ENCODE results near the gene DNER.

DNA sequence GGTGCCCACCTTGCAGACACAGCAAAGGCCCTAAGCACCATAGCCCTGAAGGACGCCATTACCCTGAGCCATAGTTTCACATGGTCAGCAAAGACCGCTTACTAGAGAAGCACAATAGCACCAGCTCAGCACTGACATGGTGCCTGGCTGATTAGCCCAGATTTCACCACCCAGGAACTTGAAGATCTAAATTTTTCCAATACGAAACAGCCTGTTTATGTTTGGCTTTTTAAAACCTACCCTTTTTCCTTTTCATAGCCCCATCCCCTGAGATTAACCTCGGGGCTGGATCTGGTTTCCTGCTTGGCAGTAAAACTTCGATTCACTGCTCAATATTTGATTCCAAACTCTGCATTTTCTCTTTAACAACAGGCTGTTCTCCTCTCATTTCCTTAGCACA is 284.8 kb downstream of the DNER start:
- TF ChIP-seq, protein P1, sequence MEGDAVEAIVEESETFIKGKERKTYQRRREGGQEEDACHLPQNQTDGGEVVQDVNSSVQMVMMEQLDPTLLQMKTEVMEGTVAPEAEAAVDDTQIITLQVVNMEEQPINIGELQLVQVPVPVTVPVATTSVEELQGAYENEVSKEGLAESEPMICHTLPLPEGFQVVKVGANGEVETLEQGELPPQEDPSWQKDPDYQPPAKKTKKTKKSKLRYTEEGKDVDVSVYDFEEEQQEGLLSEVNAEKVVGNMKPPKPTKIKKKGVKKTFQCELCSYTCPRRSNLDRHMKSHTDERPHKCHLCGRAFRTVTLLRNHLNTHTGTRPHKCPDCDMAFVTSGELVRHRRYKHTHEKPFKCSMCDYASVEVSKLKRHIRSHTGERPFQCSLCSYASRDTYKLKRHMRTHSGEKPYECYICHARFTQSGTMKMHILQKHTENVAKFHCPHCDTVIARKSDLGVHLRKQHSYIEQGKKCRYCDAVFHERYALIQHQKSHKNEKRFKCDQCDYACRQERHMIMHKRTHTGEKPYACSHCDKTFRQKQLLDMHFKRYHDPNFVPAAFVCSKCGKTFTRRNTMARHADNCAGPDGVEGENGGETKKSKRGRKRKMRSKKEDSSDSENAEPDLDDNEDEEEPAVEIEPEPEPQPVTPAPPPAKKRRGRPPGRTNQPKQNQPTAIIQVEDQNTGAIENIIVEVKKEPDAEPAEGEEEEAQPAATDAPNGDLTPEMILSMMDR (IDR thresholded peaks at IDR 0.05) = no peak
- TF ChIP-seq EZH2 (IDR thresholded peaks at IDR 0.05; ENCODE audit: borderline replicate concordance, insufficient read depth, low read depth, low read length, poor library complexity, severe bottlenecking) = no peak
